Measurements from ENCODE around the gene GDPD1. TPM values are rescaled to one million over a fixed set of nuclear protein-coding genes. Genes with fewer than 3 reads are reported as not detected.

GDPD1 gene
- total and polyA plus RNA-seq, 4 donors = 0.45 to 1.4 (median 0.78) TPM

- no peak overlapping the region for H3K4me3 ChIP-seq (ENCODE audit: low read depth in 1 of 3, low read length in 3 of 3)
- no peaks in the 10 kb centered on the region for H3K27me3 ChIP-seq (ENCODE audit: control insufficient read depth in 4 of 4, insufficient read depth in 4 of 4, low read length in 3 of 4)
- no peak for TF ChIP-seq EGR1 (IDR thresholded peaks at IDR 0.05; ENCODE audit: low read depth in 2 of 2)
- no peak for TF ChIP-seq HNF4G (IDR thresholded peaks at IDR 0.05)
- no peak for TF ChIP-seq RXRA (IDR thresholded peaks at IDR 0.05)
- TF ChIP-seq RAD21 (IDR thresholded peaks at IDR 0.05) = no peak
- TF ChIP-seq FOXA1 (IDR thresholded peaks at IDR 0.05) = no peak
- H3K9ac ChIP-seq (ENCODE audit: low read depth in 1 of 2, low read length in 2 of 2) = no peak overlapping the region
- WGBS = over 99% methylated on average over 3 of the region's 3 CpGs
- no peaks in the 10 kb centered on the region for H3K4me1 ChIP-seq (ENCODE audit: control insufficient read depth in 4 of 4, insufficient read depth in 4 of 4, low read length in 3 of 4)
- no peak overlapping the region for H3K27ac ChIP-seq (ENCODE audit: low read depth in 1 of 2, low read length in 2 of 2)
- H3K36me3 ChIP-seq (ENCODE audit: control insufficient read depth in 4 of 4, insufficient read depth in 3 of 4, low read depth in 1 of 4, low read length in 3 of 4) = no peaks in the 10 kb centered on the region
- no peaks in the 10 kb centered on the region for H3K9me3 ChIP-seq (ENCODE audit: control insufficient read depth in 4 of 4, low read length in 3 of 4)
- no peak for DNase-seq (ENCODE audit: low spot score)
Measured at GRCh38 chr17:59186850-59187249, 33.5 kb upstream of the GDPD1 start.

GRCh38 chr17:59190806-59191205 is 29.5 kb upstream of the GDPD1 start:
- no peak for TF ChIP-seq RAD21 (IDR thresholded peaks at IDR 0.05)
- no peak for TF ChIP-seq HNF4A (conservative IDR thresholded peaks at IDR 0.05)
- TF ChIP-seq FOXA1 (IDR thresholded peaks at IDR 0.05) = no peak
- TF ChIP-seq, protein P1, sequence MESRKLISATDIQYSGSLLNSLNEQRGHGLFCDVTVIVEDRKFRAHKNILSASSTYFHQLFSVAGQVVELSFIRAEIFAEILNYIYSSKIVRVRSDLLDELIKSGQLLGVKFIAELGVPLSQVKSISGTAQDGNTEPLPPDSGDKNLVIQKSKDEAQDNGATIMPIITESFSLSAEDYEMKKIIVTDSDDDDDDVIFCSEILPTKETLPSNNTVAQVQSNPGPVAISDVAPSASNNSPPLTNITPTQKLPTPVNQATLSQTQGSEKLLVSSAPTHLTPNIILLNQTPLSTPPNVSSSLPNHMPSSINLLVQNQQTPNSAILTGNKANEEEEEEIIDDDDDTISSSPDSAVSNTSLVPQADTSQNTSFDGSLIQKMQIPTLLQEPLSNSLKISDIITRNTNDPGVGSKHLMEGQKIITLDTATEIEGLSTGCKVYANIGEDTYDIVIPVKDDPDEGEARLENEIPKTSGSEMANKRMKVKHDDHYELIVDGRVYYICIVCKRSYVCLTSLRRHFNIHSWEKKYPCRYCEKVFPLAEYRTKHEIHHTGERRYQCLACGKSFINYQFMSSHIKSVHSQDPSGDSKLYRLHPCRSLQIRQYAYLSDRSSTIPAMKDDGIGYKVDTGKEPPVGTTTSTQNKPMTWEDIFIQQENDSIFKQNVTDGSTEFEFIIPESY (IDR thresholded peaks at IDR 0.05) = no peak
- TF ChIP-seq RXRA (IDR thresholded peaks at IDR 0.05) = no peak
- TF ChIP-seq, protein P2, sequence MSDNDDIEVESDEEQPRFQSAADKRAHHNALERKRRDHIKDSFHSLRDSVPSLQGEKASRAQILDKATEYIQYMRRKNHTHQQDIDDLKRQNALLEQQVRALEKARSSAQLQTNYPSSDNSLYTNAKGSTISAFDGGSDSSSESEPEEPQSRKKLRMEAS (IDR thresholded peaks at IDR 0.05) = no peak
- no peak for TF ChIP-seq EGR1 (IDR thresholded peaks at IDR 0.05; ENCODE audit: low read depth in 2 of 2)
- no peak for TF ChIP-seq YY1 (IDR thresholded peaks at IDR 0.05)
- TF ChIP-seq, protein P3, sequence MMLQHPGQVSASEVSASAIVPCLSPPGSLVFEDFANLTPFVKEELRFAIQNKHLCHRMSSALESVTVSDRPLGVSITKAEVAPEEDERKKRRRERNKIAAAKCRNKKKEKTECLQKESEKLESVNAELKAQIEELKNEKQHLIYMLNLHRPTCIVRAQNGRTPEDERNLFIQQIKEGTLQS (IDR thresholded peaks at IDR 0.05) = no peak
- TF ChIP-seq FOXA2 (IDR thresholded peaks at IDR 0.05) = no peak
- TF ChIP-seq GABPA (IDR thresholded peaks at IDR 0.05 in 1 of 2, conservative IDR thresholded peaks at IDR 0.05 in 1 of 2) = no peak
- no peak for TF ChIP-seq TAF1 (conservative IDR thresholded peaks at IDR 0.05)
- TF ChIP-seq NR2F2 (IDR thresholded peaks at IDR 0.05) = no peak
- no peak for TF ChIP-seq REST (IDR thresholded peaks at IDR 0.05)
- Histone ChIP-seq H3K4me1 (ENCODE audit: control insufficient read depth in 4 of 4, insufficient read depth in 4 of 4, low read length in 3 of 4) (no peaks in the 10 kb centered on the region), H3K9me3 (ENCODE audit: control insufficient read depth in 4 of 4, low read length in 3 of 4) (no peaks in the 10 kb centered on the region), H3K9ac (ENCODE audit: low read depth in 1 of 2, low read length in 2 of 2) (no peak overlapping the region), H3K4me3 (ENCODE audit: low read depth in 1 of 3, low read length in 3 of 3) (no peak overlapping the region), H3K27me3 (ENCODE audit: control insufficient read depth in 4 of 4, insufficient read depth in 4 of 4, low read length in 3 of 4) (no peaks in the 10 kb centered on the region), H3K36me3 (ENCODE audit: control insufficient read depth in 4 of 4, insufficient read depth in 3 of 4, low read depth in 1 of 4, low read length in 3 of 4) (no peaks in the 10 kb centered on the region), H3K27ac (ENCODE audit: low read depth in 1 of 2, low read length in 2 of 2) (no peak overlapping the region)
- 97% methylated on average over 2 of the region's 2 CpGs for WGBS
- no peak for DNase-seq (ENCODE audit: low spot score)
